OCI-LY1 (cell line): ENCODE data around the gene TOP1.
A peak's percentile ranks its signal among the peaks of the same experiment; 100 is the strongest.

ENCODE experiments used
- H2AFZ ChIP-seq: fragments of 200-600 bp; sonication (generic), shearing (Covaris generic); 2 replicates; pipeline ENCODE4 v1.6.0; 2014; ENCODE audit warnings: antibody characterized with exemption, mild to moderate bottlenecking, low read length
- H3F3A ChIP-seq: fragments of 200-600 bp; sonication (generic), shearing (Covaris generic); 2 replicates; pipeline ENCODE4 v1.6.0; 2014; ENCODE audit warnings: mild to moderate bottlenecking, antibody characterized with exemption, low read length, moderate library complexity; ENCODE audit not compliant: insufficient read depth
- H3K27ac ChIP-seq: fragments of 200-600 bp; sonication (generic); 2 replicates; pipeline ENCODE4 v1.5.1; 2014; ENCODE audit warnings: low read length, mixed run types, mild to moderate bottlenecking, low read depth; ENCODE audit not compliant: poor library complexity, severe bottlenecking
- H3K27me3 ChIP-seq: fragments of 200-600 bp; sonication (generic); 2 replicates; pipeline ENCODE4 v1.6.0; 2014; ENCODE audit warnings: antibody characterized with exemption, mild to moderate bottlenecking, low read length, moderate library complexity; ENCODE audit not compliant: insufficient read depth
- H3K36me3 ChIP-seq: fragments of 200-600 bp; sonication (generic); 2 replicates; pipeline ENCODE4 v1.6.1; 2014; ENCODE audit warnings: mild to moderate bottlenecking, antibody characterized with exemption, low read length, moderate library complexity, mixed read lengths; ENCODE audit not compliant: insufficient read depth
- H3K4me1 ChIP-seq: fragments of 200-600 bp; sonication (generic); 2 replicates; pipeline ENCODE4 v1.5.1; 2014; ENCODE audit warnings: mild to moderate bottlenecking, low read length, moderate library complexity; ENCODE audit not compliant: insufficient read depth, severe bottlenecking
- H3K4me2 ChIP-seq: fragments of 200-600 bp; sonication (generic), shearing (Covaris generic); 2 replicates; pipeline ENCODE4 v1.6.1; 2014; ENCODE audit warnings: low read length
- H3K4me3 ChIP-seq: fragments of 200-600 bp; sonication (generic); 2 replicates; pipeline ENCODE4 v1.5.1; 2014; ENCODE audit warnings: low read length, low read depth, mild to moderate bottlenecking, mixed read lengths; ENCODE audit not compliant: poor library complexity, severe bottlenecking
- H3K79me2 ChIP-seq: fragments of 200-600 bp; shearing (Covaris generic); 2 replicates; pipeline ENCODE4 v1.6.1; 2016; ENCODE audit warnings: mixed run types, low read length, mixed read lengths; ENCODE audit not compliant: insufficient read depth
- H3K9ac ChIP-seq: fragments of 200-600 bp; sonication (generic), shearing (Covaris generic); 2 replicates; pipeline ENCODE4 v1.6.1; 2014; ENCODE audit warnings: mild to moderate bottlenecking, low read length, mixed read lengths
- H3K9me2 ChIP-seq: fragments of 200-600 bp; sonication (generic), shearing (Covaris generic); 2 replicates; pipeline ENCODE4 v1.6.1; 2014; ENCODE audit warnings: low read depth, mild to moderate bottlenecking, low read length, mixed read lengths
- H3K9me3 ChIP-seq: fragments of 200-600 bp; shearing (Covaris generic); 2 replicates; pipeline ENCODE4 v1.6.1; 2014; ENCODE audit warnings: low read length, mixed read lengths
- H4K20me1 ChIP-seq: fragments of 200-600 bp; sonication (generic), shearing (Covaris generic); 2 replicates; pipeline ENCODE4 v1.6.0; 2016; ENCODE audit warnings: mild to moderate bottlenecking, low read length; ENCODE audit not compliant: insufficient read depth
- CTCF ChIP-seq: fragments of 200-600 bp; sonication (generic), shearing (Covaris generic); IDR thresholded peaks from 2 replicates; pipeline ENCODE4 v1.5.1; 2017; ENCODE audit warnings: mild to moderate bottlenecking, antibody characterized with exemption, low read length, moderate library complexity, mixed read lengths
- EZH2 ChIP-seq: fragments of 200-600 bp; sonication (generic), shearing (Covaris generic); IDR thresholded peaks from 2 replicates; pipeline ENCODE4 v1.8.0; 2017; ENCODE audit warnings: borderline replicate concordance, mixed run types, mild to moderate bottlenecking, antibody characterized with exemption, low read length, moderate library complexity, mixed read lengths

TOP1 gene

DNA sequence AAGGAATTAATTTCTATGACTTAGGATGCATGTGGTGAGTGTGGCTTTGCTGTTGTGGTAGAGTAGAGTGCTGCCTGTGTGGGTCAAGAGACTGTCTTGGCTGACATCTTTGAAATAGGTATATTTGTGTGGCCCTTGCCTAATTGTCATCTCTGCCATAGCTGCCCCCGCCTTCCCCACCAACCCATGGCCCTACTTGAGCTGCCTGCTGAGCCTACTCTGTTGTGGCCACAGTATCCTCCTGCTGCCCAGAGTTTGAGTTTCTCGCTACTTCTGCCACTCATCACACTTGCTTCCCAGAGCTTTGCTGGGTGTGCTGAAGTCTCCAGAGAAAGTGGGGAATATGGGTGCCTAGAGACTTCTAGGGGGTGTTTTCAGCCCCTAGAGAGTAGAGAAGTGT is 116.7 kb downstream of the TOP1 start:
- Histone ChIP-seq H3K9me2 (no peaks in the 10 kb centered on the region), H3K9ac (no peak overlapping the region), H3K27me3 (no peaks in the 10 kb centered on the region), H3K36me3 (peaks cover 8% of the 10 kb centered on the region; the same call in 1 of the 2 replicates), H3K9me3 (no peaks in the 10 kb centered on the region), H3K4me1 (peaks cover 69% of the 10 kb centered on the region), H2AFZ (no peak overlapping the region), H3K4me3 (no peak overlapping the region), H4K20me1 (no peaks in the 10 kb centered on the region), H3F3A (no peaks in the 10 kb centered on the region), H3K27ac (peak overlapping the region; percentile 39), H3K79me2 (peaks cover 42% of the 10 kb centered on the region), H3K4me2 (peak overlapping the region; percentile 10; the same call in 1 of the 2 replicates)
- no peak for TF ChIP-seq CTCF
- TF ChIP-seq EZH2 = no peak

DNA sequence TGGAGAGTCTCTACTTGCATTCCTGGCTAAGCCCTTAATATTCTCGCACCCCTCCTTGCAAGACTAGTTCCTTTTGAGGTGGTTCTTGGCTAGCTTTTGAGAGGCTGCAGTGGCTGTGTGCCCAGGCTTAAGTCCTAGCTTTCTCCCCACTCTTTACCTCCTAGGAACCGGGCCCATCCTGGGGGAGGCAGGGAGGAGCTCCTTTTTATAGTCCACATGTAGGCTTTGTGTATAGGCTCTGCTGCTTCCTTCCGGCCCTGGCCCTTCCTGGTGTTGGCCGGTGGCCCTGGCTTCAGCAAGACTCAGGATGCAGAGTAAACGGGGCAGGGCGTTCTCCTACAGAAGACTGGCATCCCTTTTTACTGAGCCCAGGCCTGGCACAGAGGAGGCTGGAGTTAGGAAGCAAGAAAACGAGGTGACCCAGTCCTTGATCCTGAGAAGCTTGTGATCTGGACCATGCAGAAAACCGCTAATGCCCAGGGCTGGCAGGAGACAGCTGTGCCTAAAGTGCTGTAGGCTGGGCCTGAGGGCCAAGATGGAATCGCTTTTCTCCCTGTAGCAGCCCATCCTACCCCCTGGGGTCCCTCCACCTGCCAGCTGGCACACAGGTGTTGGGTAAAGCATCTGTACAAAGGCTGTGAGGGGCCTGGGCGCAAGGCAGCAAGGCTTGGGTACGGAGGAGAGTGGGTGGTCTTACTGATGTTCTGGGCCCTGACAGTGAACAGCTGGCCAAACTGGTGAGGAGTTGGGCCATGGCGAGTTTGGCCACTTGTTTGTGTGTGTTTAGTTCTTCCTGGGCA is 117.4 kb downstream of the TOP1 start:
- Histone ChIP-seq H3K9ac (no peak overlapping the region), H3K4me2 (peak overlapping the region; percentile 10; the same call in 1 of the 2 replicates), H3K79me2 (peaks cover 42% of the 10 kb centered on the region), H3F3A (no peaks in the 10 kb centered on the region), H3K4me3 (no peak overlapping the region), H3K27me3 (no peaks in the 10 kb centered on the region), H3K4me1 (peaks cover 62% of the 10 kb centered on the region), H3K27ac (peak overlapping the region; percentile 39), H4K20me1 (no peaks in the 10 kb centered on the region), H3K9me3 (no peaks in the 10 kb centered on the region), H2AFZ (no peak overlapping the region), H3K9me2 (no peaks in the 10 kb centered on the region), H3K36me3 (peaks cover 8% of the 10 kb centered on the region; the same call in 1 of the 2 replicates)
- TF ChIP-seq CTCF = no peak

DNA sequence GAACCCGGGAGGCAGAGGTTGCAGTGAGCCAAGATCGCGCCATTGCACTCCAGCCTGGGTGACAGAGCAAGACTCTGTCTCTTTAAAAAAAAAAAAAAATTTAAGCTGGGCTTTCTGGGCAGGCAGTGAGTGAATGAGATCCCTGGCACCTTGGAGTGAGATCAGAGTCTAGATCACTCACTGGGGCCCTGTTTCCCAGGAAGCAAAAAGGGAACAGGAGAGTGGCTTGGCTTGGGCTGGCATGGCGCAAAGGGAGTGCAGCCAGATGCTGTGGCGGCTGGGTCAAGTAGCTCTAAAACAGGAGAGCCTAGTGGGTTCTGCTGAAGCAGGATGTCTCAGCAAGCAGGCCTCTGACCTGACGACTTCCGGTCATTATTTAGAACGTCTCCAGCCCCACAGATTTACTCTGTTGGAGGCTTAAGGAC is 119.2 kb downstream of the TOP1 start:
- no peak overlapping the region for H2AFZ ChIP-seq
- no peaks in the 10 kb centered on the region for H3K9me2 ChIP-seq
- peaks cover 8% of the 10 kb centered on the region; the same call in 1 of the 2 replicates for H3K36me3 ChIP-seq
- no peak overlapping the region for H3K4me3 ChIP-seq
- TF ChIP-seq CTCF (no peak), EZH2 (no peak)
- no peaks in the 10 kb centered on the region for H4K20me1 ChIP-seq
- H3K27ac ChIP-seq = no peak overlapping the region
- H3K4me2 ChIP-seq = no peak overlapping the region
- no peaks in the 10 kb centered on the region for H3K9me3 ChIP-seq
- H3K9ac ChIP-seq = no peak overlapping the region
- H3K27me3 ChIP-seq = no peaks in the 10 kb centered on the region
- no peaks in the 10 kb centered on the region for H3F3A ChIP-seq
- H3K4me1 ChIP-seq = peaks cover 45% of the 10 kb centered on the region
- peaks cover 29% of the 10 kb centered on the region for H3K79me2 ChIP-seq
